ENCODE results near the gene GGT6.

Gene GGT6

GRCh38 chr17:4508207-4508606 lies 52.2 kb downstream of the GGT6 start:
- no peak overlapping the region for H3K4me2 ChIP-seq (ENCODE audit: low read depth, low read length, poor library complexity, severe bottlenecking)
- no peaks in the 10 kb centered on the region for H3F3A ChIP-seq (ENCODE audit: low read depth)
- H3K9me2 ChIP-seq (replicated peaks; ENCODE audit: low read depth, low read length), result no peaks in the 10 kb centered on the region
- H3K36me3 ChIP-seq (ENCODE audit: insufficient read depth, low read length), result no peaks in the 10 kb centered on the region; the same call in 1 of the 2 replicates
- H3K9ac ChIP-seq (ENCODE audit: low read depth, low read length, poor library complexity, severe bottlenecking), result no peak overlapping the region
- H4K20me1 ChIP-seq (ENCODE audit: insufficient read depth, low read length, poor library complexity, severe bottlenecking), result peaks cover 6% of the 10 kb centered on the region
- no peaks in the 10 kb centered on the region for H3K9me3 ChIP-seq (ENCODE audit: insufficient read depth, low read depth, low read length)
- peaks cover 57% of the 10 kb centered on the region for H3K4me1 ChIP-seq (ENCODE audit: insufficient read depth, low read length, poor library complexity, severe bottlenecking)
- peaks cover 77% of the 10 kb centered on the region; the same call in 1 of the 2 replicates for H3K79me2 ChIP-seq (ENCODE audit: insufficient read depth, low read length)
- no peaks in the 10 kb centered on the region for H3K27me3 ChIP-seq (ENCODE audit: insufficient read depth, low read length, poor library complexity, severe bottlenecking)
- no peak overlapping the region for H2AFZ ChIP-seq (ENCODE audit: low read length)
- TF ChIP-seq EZH2phosphoT487 (IDR thresholded peaks at IDR 0.05; ENCODE audit: borderline replicate concordance) (no peak), CTCF (conservative IDR thresholded peaks at IDR 0.05; ENCODE audit: low read length) (no peak)
- no peak overlapping the region for H3K4me3 ChIP-seq (ENCODE audit: low read length, poor library complexity, severe bottlenecking)

- TF ChIP-seq EZH2phosphoT487 (IDR thresholded peaks at IDR 0.05; ENCODE audit: borderline replicate concordance) (no peak), CTCF (conservative IDR thresholded peaks at IDR 0.05; ENCODE audit: low read length) (no peak)
- no peak overlapping the region for H3K4me3 ChIP-seq (ENCODE audit: low read length, poor library complexity, severe bottlenecking)
- no peaks in the 10 kb centered on the region; the same call in 1 of the 2 replicates for H3K36me3 ChIP-seq (ENCODE audit: insufficient read depth, low read length)
- H3K9me3 ChIP-seq (ENCODE audit: insufficient read depth, low read depth, low read length), result no peaks in the 10 kb centered on the region
- H3K79me2 ChIP-seq (ENCODE audit: insufficient read depth, low read length), result peaks cover 84% of the 10 kb centered on the region; the same call in 1 of the 2 replicates
- H3K9me2 ChIP-seq (replicated peaks; ENCODE audit: low read depth, low read length), result no peaks in the 10 kb centered on the region
- no peaks in the 10 kb centered on the region for H3K27me3 ChIP-seq (ENCODE audit: insufficient read depth, low read length, poor library complexity, severe bottlenecking)
- H3K9ac ChIP-seq (ENCODE audit: low read depth, low read length, poor library complexity, severe bottlenecking), result no peak overlapping the region
- no peak overlapping the region for H2AFZ ChIP-seq (ENCODE audit: low read length)
- no peaks in the 10 kb centered on the region for H3F3A ChIP-seq (ENCODE audit: low read depth)
- H3K4me1 ChIP-seq (ENCODE audit: insufficient read depth, low read length, poor library complexity, severe bottlenecking), result peaks cover 64% of the 10 kb centered on the region
- H4K20me1 ChIP-seq (ENCODE audit: insufficient read depth, low read length, poor library complexity, severe bottlenecking), result peaks cover 6% of the 10 kb centered on the region
- H3K4me2 ChIP-seq (ENCODE audit: low read depth, low read length, poor library complexity, severe bottlenecking), result no peak overlapping the region
Measured at GRCh38 chr17:4507361-4508111, 52.8 kb downstream of the GGT6 start.
